GM19193 (cell line): ENCODE results near the gene ARHGAP6.

Source experiments
- POLR2A ChIP-seq: IDR thresholded peaks from 4 replicates; pipeline ENCODE4 v1.6.1; 2011; ENCODE audit not compliant: insufficient read depth, insufficient read length; ENCODE audit errors: extremely low read depth

Gene ARHGAP6

GRCh38 chrX:11399489-11400094, 266.1 kb downstream of the ARHGAP6 start:
- no peak for TF ChIP-seq POLR2A

GRCh38 chrX:11398785-11399184, 266.9 kb downstream of the ARHGAP6 start:
- no peak for TF ChIP-seq POLR2A

- no peak for TF ChIP-seq POLR2A
These were observed 267.6 kb downstream of the ARHGAP6 start for GRCh38 chrX:11398139-11398538.

GRCh38 chrX:11397680-11398079, 268.0 kb downstream of the ARHGAP6 start:
- no peak for TF ChIP-seq POLR2A

GRCh38 chrX:11395859-11396258, 269.9 kb downstream of the ARHGAP6 start:
- TF ChIP-seq POLR2A: no peak

- TF ChIP-seq POLR2A: no peak
These were observed 271.6 kb downstream of the ARHGAP6 start for GRCh38 chrX:11393949-11394654.

GRCh38 chrX:11386812-11387211, 278.9 kb downstream of the ARHGAP6 start:
- no peak for TF ChIP-seq POLR2A

GRCh38 chrX:11386001-11386523, 279.7 kb downstream of the ARHGAP6 start:
- no peak for TF ChIP-seq POLR2A

- no peak for TF ChIP-seq POLR2A
These were observed 282.8 kb downstream of the ARHGAP6 start for GRCh38 chrX:11382930-11383329.

- no peak for TF ChIP-seq POLR2A
These were observed 284.3 kb downstream of the ARHGAP6 start for GRCh38 chrX:11381464-11381863.

- no peak for TF ChIP-seq POLR2A
These were observed 285.4 kb downstream of the ARHGAP6 start for GRCh38 chrX:11380187-11380844.

GRCh38 chrX:11376163-11376562, 289.6 kb downstream of the ARHGAP6 start:
- TF ChIP-seq POLR2A: no peak

- TF ChIP-seq POLR2A: no peak
These were observed 290.1 kb downstream of the ARHGAP6 start for GRCh38 chrX:11375614-11376119.

GRCh38 chrX:11374570-11374969, 291.1 kb downstream of the ARHGAP6 start:
- no peak for TF ChIP-seq POLR2A

GRCh38 chrX:11371106-11371505, 294.6 kb downstream of the ARHGAP6 start:
- no peak for TF ChIP-seq POLR2A

- TF ChIP-seq POLR2A: no peak
These were observed 297.9 kb downstream of the ARHGAP6 start for GRCh38 chrX:11367609-11368430.
